ENCODE measurements around the gene OBP2A.

Gene OBP2A

GRCh38 chr9:135555203-135555602 is 9.3 kb downstream of the OBP2A start:
- DNase-seq: no peak

- no peak for DNase-seq
Measured at GRCh38 chr9:135555910-135556309, 10.0 kb downstream of the OBP2A start.

- DNase-seq: no peak
Measured at GRCh38 chr9:135559606-135560005, 13.7 kb downstream of the OBP2A start.

GRCh38 chr9:135561391-135562234 is 15.7 kb downstream of the OBP2A start, which contains the start of gene PAEP:
Gene PAEP, plus strand, starts transcription at chr9:135561756.
- no peak for DNase-seq

GRCh38 chr9:135562235-135562745 is 16.4 kb downstream of the OBP2A start:
- no peak for DNase-seq

GRCh38 chr9:135563039-135563476 is 17.1 kb downstream of the OBP2A start:
- DNase-seq: no peak

GRCh38 chr9:135563858-135564257 is 17.9 kb downstream of the OBP2A start:
- no peak for DNase-seq

- no peak for DNase-seq
Measured at GRCh38 chr9:135565141-135565628, 19.3 kb downstream of the OBP2A start.

- DNase-seq: no peak
Measured at GRCh38 chr9:135565636-135566035, 19.7 kb downstream of the OBP2A start.

- DNase-seq: no peak
Measured at GRCh38 chr9:135566552-135566951, 20.6 kb downstream of the OBP2A start.

- DNase-seq: no peak
Measured at GRCh38 chr9:135567311-135567710, 21.4 kb downstream of the OBP2A start.

GRCh38 chr9:135568026-135568425 is 22.1 kb downstream of the OBP2A start:
- no peak for DNase-seq

- no peak for DNase-seq
Measured at GRCh38 chr9:135570456-135570855, 24.5 kb downstream of the OBP2A start.

- no peak for DNase-seq
Measured at GRCh38 chr9:135572233-135572632, 26.3 kb downstream of the OBP2A start.

GRCh38 chr9:135573124-135573523 is 27.2 kb downstream of the OBP2A start:
- DNase-seq: no peak

GRCh38 chr9:135574331-135574730 is 28.4 kb downstream of the OBP2A start:
- DNase-seq: no peak

- DNase-seq: no peak
Measured at GRCh38 chr9:135574943-135575342, 29.0 kb downstream of the OBP2A start.

GRCh38 chr9:135575995-135576631 is 30.2 kb downstream of the OBP2A start:
- no peak for DNase-seq

GRCh38 chr9:135577256-135577655 is 31.3 kb downstream of the OBP2A start:
- no peak for DNase-seq

GRCh38 chr9:135579356-135579755 is 33.4 kb downstream of the OBP2A start:
- no peak for DNase-seq

- no peak for DNase-seq
Measured at GRCh38 chr9:135579889-135580660, 34.1 kb downstream of the OBP2A start.

GRCh38 chr9:135580664-135581380 is 34.9 kb downstream of the OBP2A start:
- DNase-seq: no peak
